Left forelimb (tissue), 1 donor: ENCODE results near the gene WDR49.
"Not testable (repeated sequence)": the region's sequence is repeated elsewhere in the genome, so short reads cannot be mapped to it uniquely, and the experiment has no call there.

ENCODE experiments used
- DNase-seq: peaks from one replicate; pipeline ENCODE4 v3.0.0-alpha.2; 2018; ENCODE audit warnings: low spot score

WDR49 gene

GRCh38 chr3:167614196-167614595, 39.5 kb downstream of the WDR49 start:
- not testable (repeated sequence) for DNase-seq

GRCh38 chr3:167611718-167612117, 42.0 kb downstream of the WDR49 start:
- no peak for DNase-seq

- no peak for DNase-seq
These were observed 44.6 kb downstream of the WDR49 start for GRCh38 chr3:167609156-167609555.

- DNase-seq: no peak
These were observed 46.9 kb downstream of the WDR49 start for GRCh38 chr3:167606836-167607235.

- DNase-seq: no peak
These were observed 47.9 kb downstream of the WDR49 start for GRCh38 chr3:167605871-167606270.

- DNase-seq: no peak
These were observed 51.7 kb downstream of the WDR49 start for GRCh38 chr3:167602041-167602440.

- DNase-seq: no peak
These were observed 66.1 kb downstream of the WDR49 start for GRCh38 chr3:167587651-167588050.

GRCh38 chr3:167575000-167575600, 78.6 kb downstream of the WDR49 start:
- DNase-seq: no peak

- no peak for DNase-seq
These were observed 80.8 kb downstream of the WDR49 start for GRCh38 chr3:167572991-167573390.

- DNase-seq: no peak
These were observed 85.1 kb downstream of the WDR49 start for GRCh38 chr3:167568634-167569033.

- no peak for DNase-seq
These were observed 88.3 kb downstream of the WDR49 start for GRCh38 chr3:167565489-167565888.

GRCh38 chr3:167564612-167565011, 89.1 kb downstream of the WDR49 start:
- DNase-seq: no peak

- DNase-seq: no peak
These were observed 93.8 kb downstream of the WDR49 start for GRCh38 chr3:167559924-167560323.

GRCh38 chr3:167554898-167555297, 98.8 kb downstream of the WDR49 start:
- DNase-seq: no peak

GRCh38 chr3:167538081-167538480, 115.7 kb downstream of the WDR49 start:
- no peak for DNase-seq

- no peak for DNase-seq
These were observed 132.8 kb downstream of the WDR49 start for GRCh38 chr3:167521006-167521355.

- no peak for DNase-seq
These were observed 133.3 kb downstream of the WDR49 start for GRCh38 chr3:167520266-167521005.

GRCh38 chr3:167507954-167508353, 145.8 kb downstream of the WDR49 start:
- no peak for DNase-seq

GRCh38 chr3:167502401-167502800, 151.3 kb downstream of the WDR49 start:
- DNase-seq: no peak

GRCh38 chr3:167501941-167502340, 151.8 kb downstream of the WDR49 start:
- DNase-seq: no peak

GRCh38 chr3:167497903-167498302, 155.8 kb downstream of the WDR49 start:
- DNase-seq: no peak

- no peak for DNase-seq
These were observed 160.5 kb downstream of the WDR49 start for GRCh38 chr3:167493244-167493643.

GRCh38 chr3:167491621-167492020, 162.1 kb downstream of the WDR49 start:
- no peak for DNase-seq

- no peak for DNase-seq
These were observed 164.2 kb downstream of the WDR49 start for GRCh38 chr3:167489571-167489970.
